Right lobe of liver (tissue), 6 donors: ENCODE measurements around the gene KCNAB1. TPM values are rescaled to one million over a fixed set of nuclear protein-coding genes. Genes with fewer than 3 reads are reported as not detected.
"Not testable (repeated sequence)": the region's sequence is repeated elsewhere in the genome, so short reads cannot be mapped to it uniquely, and the experiment has no call there.

Experiments used
- ATAC-seq, 4 donors: fragments of 200-7000 bp; cut with Tn5 transposase; one replicate each; pipeline ENCODE4 v1.9.1; 2020; ENCODE audit warnings: mild to moderate bottlenecking in 4 of 4, moderate library complexity in 4 of 4
- DNase-seq, 3 donors: peaks; one replicate each; pipeline ENCODE4 v3.0.0-alpha.2; 2020
- H3K27ac ChIP-seq, 3 donors: fragments of 200-600 bp; one replicate each; pipeline ENCODE4 v1.8.0; 2022
- H3K27me3 ChIP-seq, 2 donors: fragments of 200-600 bp; one replicate each; pipeline ENCODE4 v1.8.0; 2022
- H3K36me3 ChIP-seq, 4 donors: fragments of 200-600 bp; sonication (generic) in 1 of 4; one replicate each; pipeline versions ENCODE4 v1.5.1 to v1.8.0; 2017 to 2022; ENCODE audit warnings: control low read depth in 1 of 4
- H3K4me1 ChIP-seq, 4 donors: fragments of 200-600 bp; sonication (generic) in 1 of 4; one replicate each; pipeline versions ENCODE4 v1.5.1 to v1.8.0; 2017 to 2022; ENCODE audit warnings: control low read depth in 1 of 4
- H3K4me3 ChIP-seq, 3 donors: fragments of 200-600 bp; one replicate each; pipeline ENCODE4 v1.8.0; 2022
- H3K9me3 ChIP-seq, 4 donors: fragments of 200-600 bp; sonication (generic) in 1 of 4; one replicate each; pipeline versions ENCODE4 v1.5.1 to v1.8.0; 2017 to 2022; ENCODE audit warnings: control low read depth in 1 of 4
- CTCF ChIP-seq, 4 donors: fragments of 200-600 bp in 3 of 4; fragments of 450-650 bp in 1 of 4; IDR thresholded peaks; one replicate each; pipeline versions ENCODE4 v1.5.1 to v1.8.0; 2016 to 2022; ENCODE audit warnings: antibody characterized with exemption in 4 of 4, mild to moderate bottlenecking in 2 of 4
- POLR2A ChIP-seq: fragments of 450-650 bp; IDR thresholded peaks from one replicate; pipeline ENCODE4 v1.6.1; 2017; ENCODE audit warnings: antibody characterized with exemption, mild to moderate bottlenecking
- WGBS: methylation state at CpG from one replicate; pipeline ENCODE4 v1.1.6; 2018; ENCODE audit warnings: low coverage, low lambda C conversion rate; ENCODE audit not compliant: insufficient coverage; ENCODE audit errors: missing lambda C conversion rate; 5-methylcytosine and 5-hydroxymethylcytosine counted together
- intact Hi-C, 2 donors: fragments of 100-400 bp; cut with DNase I; formaldehyde crosslinking; loops; one replicate each; pipeline versions ENCODE4 v1.11.2 to v1.14.1; 2022
- total RNA-seq, 6 experiments: library from RNA; depleted of rRNA in 2 of 6; stranded (reverse); fragments of >200 nt in 2 of 6; fragmentation: NEBNext Ultra II Directional in 3 of 6; extraction: Animal tissue kit (Norgen Biotek cat#: 25700) in 3 of 6; gene quantifications; one replicate each; pipeline versions ENCODE4 v1.1.0 to v1.2.4, GENCODE V29; 2016 to 2023
- donor health status: DM: no; HTN: yes; CAD: no.
- donor health status: DM: no; HTN: no; CAD: no.
- donor health status: DM: no; HTN: no; CAD: no.
- donor health status: DM: no; HTN: yes; CAD: no.
- donor health status: DM: no; HTN: yes; CAD: no.

The KCNAB1 gene
- total RNA-seq, 6 experiments from 2014 or later, result 0.15 to 1.8 (median 0.64) TPM; not detected in 2

- no peaks in the 10 kb centered on the region for H3K9me3 ChIP-seq
- peaks cover 0 to 4% (median 0%) of the 10 kb centered on the region in 4 donors for H3K4me1 ChIP-seq
- H3K27ac ChIP-seq, result no peak overlapping the region
- no peaks in the 10 kb centered on the region for H3K27me3 ChIP-seq
- ATAC-seq (no peak), DNase-seq (no peak)
- no peaks in the 10 kb centered on the region for H3K36me3 ChIP-seq
- TF ChIP-seq CTCF (IDR thresholded peaks at IDR 0.05) (no peak), POLR2A (no peak)
- no peak overlapping the region for H3K4me3 ChIP-seq
- intact Hi-C loops, result loop anchor here (10.0 kb wide), 1 partner anchor 116 kb away; the partner anchor contains the start of gene TIPARP (in 2 of the 2)
Measured at GRCh38 chr3:156558389-156558788, 438.0 kb downstream of the KCNAB1 start.

DNA sequence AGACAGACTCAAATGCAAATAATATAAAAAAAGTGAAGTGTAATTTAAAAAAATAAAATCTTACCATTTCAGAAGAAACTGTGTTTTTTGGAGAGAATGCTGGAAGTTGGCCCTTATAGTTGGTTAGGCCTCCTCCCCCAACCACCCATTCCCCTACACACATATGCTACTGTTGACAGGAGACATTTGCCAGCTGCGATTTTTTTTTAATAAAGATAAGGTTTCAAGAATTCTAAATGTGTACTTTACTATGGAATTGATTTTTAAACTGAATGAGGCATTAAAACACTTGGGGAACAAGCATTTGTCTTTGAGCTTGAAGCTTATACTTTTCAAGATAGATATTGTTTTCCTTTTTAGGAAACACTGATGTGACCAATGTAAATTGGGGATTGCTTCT lies 438.9 kb downstream of the KCNAB1 start:
- H3K27me3 ChIP-seq, result no peaks in the 10 kb centered on the region

DNA sequence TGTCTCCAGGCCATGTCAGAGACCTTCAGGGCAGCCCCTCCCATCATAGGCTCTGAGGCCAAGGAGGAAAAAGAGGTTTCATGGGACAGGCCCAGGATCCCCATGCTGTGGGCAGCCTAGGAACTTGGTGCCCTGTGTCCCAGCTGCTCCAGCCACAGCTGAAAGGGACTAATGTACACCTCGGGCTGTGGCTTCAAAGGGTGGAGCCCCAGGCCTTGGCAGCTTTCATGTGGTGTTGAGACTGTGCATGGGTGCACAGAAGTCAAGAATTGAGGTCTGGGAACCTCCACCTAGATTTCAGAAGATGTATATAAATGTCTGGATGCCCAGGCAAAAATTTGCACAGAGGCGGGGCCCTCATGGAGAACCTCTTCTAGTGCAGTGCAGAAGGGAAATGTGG lies 441.2 kb downstream of the KCNAB1 start:
- Histone ChIP-seq H3K27ac (no peak overlapping the region), H3K4me1 (no peaks in the 10 kb centered on the region), H3K27me3 (no peaks in the 10 kb centered on the region), H3K36me3 (no peaks in the 10 kb centered on the region), H3K9me3 (no peaks in the 10 kb centered on the region), H3K4me3 (no peak overlapping the region)
- WGBS, result 92% methylated on average over 2 of the region's 2 CpGs
- no peak for ATAC-seq
- intact Hi-C loops, result no loop called here
- TF ChIP-seq CTCF (IDR thresholded peaks at IDR 0.05) (no peak), POLR2A (no peak)
- no peak for DNase-seq

More for the DNA sequence above, 438.9 kb downstream of the KCNAB1 start:
- Histone ChIP-seq H3K27ac (no peak overlapping the region), H3K4me3 (no peak overlapping the region), H3K9me3 (no peaks in the 10 kb centered on the region), H3K36me3 (no peaks in the 10 kb centered on the region), H3K4me1 (no peaks in the 10 kb centered on the region)
- intact Hi-C loops, result loop anchor here (10.0 kb wide), 1 partner anchor 115 kb away; the partner anchor contains the start of gene TIPARP (in 2 of the 2)
- no peak for TF ChIP-seq CTCF (IDR thresholded peaks at IDR 0.05)
- no peak for TF ChIP-seq POLR2A
- DNase-seq, result no peak
- WGBS, result 29% methylated on average over 1 of the region's 1 CpG
- ATAC-seq, result no peak

- DNase-seq, H3K27me3 ChIP-seq, H3K27ac ChIP-seq, H3K9me3 ChIP-seq, H3K4me3 ChIP-seq, ATAC-seq, H3K36me3 ChIP-seq, intact Hi-C loops, H3K4me1 ChIP-seq: not testable (repeated sequence)
- 65% methylated on average over 8 of the region's 8 CpGs for WGBS
Measured at GRCh38 chr3:156562486-156562885, 442.1 kb downstream of the KCNAB1 start.

- H3K27ac ChIP-seq, result no peak overlapping the region
- no peak for TF ChIP-seq CTCF (IDR thresholded peaks at IDR 0.05)
- no peak for TF ChIP-seq POLR2A
- DNase-seq (no peak), ATAC-seq (no peak)
- H3K27me3 ChIP-seq, result no peaks in the 10 kb centered on the region
- 15% methylated on average over 1 of the region's 1 CpG for WGBS
- H3K9me3 ChIP-seq, result no peaks in the 10 kb centered on the region
- H3K36me3 ChIP-seq, result no peaks in the 10 kb centered on the region
- intact Hi-C loops, result no loop called here
- H3K4me1 ChIP-seq, result no peaks in the 10 kb centered on the region
- H3K4me3 ChIP-seq, result no peak overlapping the region
Measured at GRCh38 chr3:156563900-156564682, 443.7 kb downstream of the KCNAB1 start.

DNA sequence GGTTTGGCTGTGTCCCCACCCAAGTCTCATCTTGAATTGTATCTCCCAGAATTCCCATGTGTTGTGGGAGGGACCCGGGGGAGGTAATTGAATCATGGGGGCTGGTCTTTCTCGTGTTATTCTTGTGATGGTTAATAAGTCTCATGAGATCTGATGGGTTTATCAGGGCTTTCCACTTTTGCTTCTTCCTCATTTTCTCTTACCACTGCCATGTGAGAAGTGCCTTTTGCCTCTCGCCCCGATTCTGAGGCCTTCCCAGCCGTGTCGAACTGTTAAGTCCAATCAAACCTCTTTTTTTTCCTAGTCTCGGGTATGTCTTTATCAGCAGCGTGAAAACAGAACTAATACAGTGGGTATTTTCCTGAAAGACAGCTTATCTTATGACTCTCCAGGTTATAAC lies 448.6 kb downstream of the KCNAB1 start:
- H3K9me3 ChIP-seq, ATAC-seq, H3K36me3 ChIP-seq, DNase-seq, intact Hi-C loops, H3K4me3 ChIP-seq, H3K27ac ChIP-seq, H3K4me1 ChIP-seq, H3K27me3 ChIP-seq: not testable (repeated sequence)
- 88% methylated on average over 8 of the region's 8 CpGs for WGBS

- intact Hi-C loops, ATAC-seq: not testable (repeated sequence)
- 69% methylated on average over 4 of the region's 4 CpGs for WGBS
Measured at GRCh38 chr3:156569881-156570280, 449.5 kb downstream of the KCNAB1 start.

More at GRCh38 chr3:156569881-156570280, 449.5 kb downstream of the KCNAB1 start:
- not testable (repeated sequence) for H3K4me1 ChIP-seq, H3K4me3 ChIP-seq, H3K9me3 ChIP-seq, H3K36me3 ChIP-seq, DNase-seq, H3K27me3 ChIP-seq, H3K27ac ChIP-seq
